HCT116 (cell line): Measurements from ENCODE around the gene MLLT3. TPM values are rescaled to one million over a fixed set of nuclear protein-coding genes. Genes with fewer than 3 reads are reported as not detected.

Experiments
- ATAC-seq: fragments of 200-7000 bp; cut with Tn5 transposase; 2 replicates; pipeline ENCODE4 v1.9.1; 2020; ENCODE audit warnings: mild to moderate bottlenecking, moderate library complexity
- BruUV-seq: library from RNA; stranded (reverse); fragments of 400-500 nt; replicated peaks from 2 replicates; lab custom pipeline; 2021; lab: Mats Ljungman, UMichigan
- CTCF ChIA-PET: fragments of 300-600 bp; sonication (Branson Sonifier 250); formaldehyde crosslinking; loops from one replicate; lab custom pipeline; 2021; ENCODE audit warnings: antibody characterized with exemption; lab: Charles Lee
- POLR2A ChIA-PET: fragments of 300-600, 350-600 bp; sonication (Branson Sonifier 250); formaldehyde crosslinking; loops from one replicate; lab custom pipeline; 2021; ENCODE audit warnings: antibody characterized with exemption; lab: Charles Lee
- RAD21 ChIA-PET, 2 experiments: fragments of 300-600 bp; sonication (Branson Sonifier 250); formaldehyde crosslinking; loops; one replicate each; lab custom pipeline; 2023; ENCODE audit warnings: low total read pairs in 2 of 2; ENCODE audit not compliant: uncharacterized antibody in 2 of 2, unreplicated experiment in 2 of 2, low non-redundant PET in 1 of 2; lab: Charles Lee
- DNase-seq: peaks from one replicate; pipeline ENCODE4 v3.0.0-alpha.2; 2010; ENCODE audit warnings: low read depth, low spot score
- H2AFZ ChIP-seq: fragments of 200-600 bp; shearing (Covaris generic), sonication (generic); 2 replicates; pipeline ENCODE4 v1.6.1; 2017; ENCODE audit warnings: low read depth, mixed run types, mixed read lengths, antibody characterized with exemption, low read length; ENCODE audit not compliant: poor library complexity, severe bottlenecking
- H3K27ac ChIP-seq: 2 replicates; pipeline ENCODE4 v1.5.1; 2012; ENCODE audit warnings: low read depth, low read length
- H3K27me3 ChIP-seq: fragments of 200-600 bp; sonication (generic); 2 replicates; pipeline ENCODE4 v1.6.1; 2016; ENCODE audit warnings: mixed run types, low read length, mixed read lengths; ENCODE audit not compliant: insufficient read depth
- H3K36me3 ChIP-seq, 2 experiments: fragments of 200-500 bp in 1 of 2; fragments of 200-600 bp in 1 of 2; sonication (Bioruptor generic) in 1 of 2; sonication (generic) in 1 of 2; 2 replicates each; pipeline versions ENCODE4 v1.5.1 to v1.6.1; 2014 to 2016; ENCODE audit warnings: low read length in 2 of 2, inconsistent platforms in 1 of 2, mixed read lengths in 1 of 2, mixed run types in 1 of 2; ENCODE audit not compliant: insufficient read depth in 2 of 2, control insufficient read depth in 1 of 2
- H3K4me1 ChIP-seq, 2 experiments: fragments of 200-600 bp in 1 of 2; sonication (generic) in 1 of 2; 2 replicates each; pipeline versions ENCODE4 v1.5.1 to v1.6.1; 2012 to 2017; ENCODE audit warnings: low read length in 2 of 2, inconsistent platforms in 1 of 2, mild to moderate bottlenecking in 1 of 2, mixed read lengths in 1 of 2, mixed run types in 1 of 2, moderate library complexity in 1 of 2; ENCODE audit not compliant: insufficient read depth in 2 of 2, control insufficient read depth in 1 of 2
- H3K4me2 ChIP-seq: fragments of 200-600 bp; sonication (generic); 2 replicates; pipeline ENCODE4 v1.6.1; 2017; ENCODE audit warnings: mixed run types, low read length, mixed read lengths
- H3K4me3 ChIP-seq, 2 experiments: fragments of 200-600 bp in 1 of 2; sonication (generic) in 1 of 2; replicated peaks in 1 of 2; 2 replicates each; pipeline ENCODE4 v1.5.1; 2011 to 2016; ENCODE audit warnings: low read length in 2 of 2, control low read depth in 1 of 2, low read depth in 1 of 2, mild to moderate bottlenecking in 1 of 2, mixed read lengths in 1 of 2, mixed run types in 1 of 2
- H3K79me2 ChIP-seq: fragments of 200-600 bp; sonication (generic); 2 replicates; pipeline ENCODE4 v1.6.1; 2017; ENCODE audit warnings: mild to moderate bottlenecking, mixed run types, low read length, moderate library complexity, mixed read lengths; ENCODE audit not compliant: insufficient read depth
- H3K9ac ChIP-seq: fragments of 200-600 bp; sonication (generic); 2 replicates; pipeline ENCODE4 v1.6.1; 2016; ENCODE audit warnings: low read length, mixed read lengths
- H3K9me2 ChIP-seq: fragments of 200-600 bp; sonication (generic), shearing (Covaris generic); 2 replicates; pipeline ENCODE4 v1.6.1; 2017; ENCODE audit warnings: mixed run types, mild to moderate bottlenecking, moderate library complexity; ENCODE audit not compliant: insufficient read depth
- H3K9me3 ChIP-seq, 2 experiments: fragments of 200-500 bp in 1 of 2; fragments of 200-600 bp in 1 of 2; sonication (Bioruptor generic) in 1 of 2; sonication (generic) in 1 of 2; 2 replicates each; pipeline ENCODE4 v1.6.1; 2014 to 2017; ENCODE audit warnings: low read length in 2 of 2, mixed read lengths in 2 of 2, inconsistent platforms in 1 of 2, low read depth in 1 of 2, mild to moderate bottlenecking in 1 of 2, mixed run types in 1 of 2, moderate library complexity in 1 of 2; ENCODE audit not compliant: control insufficient read depth in 1 of 2, insufficient read depth in 1 of 2
- H4K20me1 ChIP-seq: fragments of 200-600 bp; sonication (generic), shearing (Covaris generic); 2 replicates; pipeline ENCODE4 v1.6.1; 2017; ENCODE audit warnings: mixed run types, mild to moderate bottlenecking, moderate library complexity; ENCODE audit not compliant: insufficient read depth
- CTCF ChIP-seq, 3 experiments: fragments of 200-600 bp in 1 of 3; sonication (generic) in 1 of 3; IDR thresholded peaks in 2 of 3; conservative IDR thresholded peaks in 1 of 3; 2 replicates each; pipeline ENCODE4 v1.5.1; 2012 to 2017; ENCODE audit warnings: low read depth in 2 of 3, low read length in 2 of 3, antibody characterized with exemption in 1 of 3, borderline replicate concordance in 1 of 3, control low read depth in 1 of 3, mild to moderate bottlenecking in 1 of 3, mixed read lengths in 1 of 3, mixed run types in 1 of 3, moderate library complexity in 1 of 3; ENCODE audit not compliant: insufficient read depth in 1 of 3
- EGR1 ChIP-seq: IDR thresholded peaks from 2 replicates; pipeline ENCODE4 v1.6.1; 2012; ENCODE audit warnings: low read depth
- ELF1 ChIP-seq: IDR thresholded peaks from 2 replicates; pipeline ENCODE4 v1.6.1; 2012; ENCODE audit warnings: low read depth, borderline replicate concordance
- FOSL1 ChIP-seq: IDR thresholded peaks from 2 replicates; pipeline ENCODE4 v1.6.1; 2012; ENCODE audit warnings: low read depth
- MAX ChIP-seq: IDR thresholded peaks from 2 replicates; pipeline ENCODE4 v1.6.1; 2012
- intact Hi-C: fragments of 100-400 bp; cut with micrococcal nuclease; formaldehyde crosslinking; loops from 2 replicates; pipeline ENCODE4 v1.10.0; 2022
- total RNA-seq: library from RNA; stranded (reverse); gene quantifications from one replicate; pipeline ENCODE4 v1.2.1, GENCODE V29; 2021; ENCODE audit not compliant: unreplicated experiment

MLLT3 gene
- total RNA-seq, 1 experiment from 2014 or later, result 4.3 TPM

GRCh38 chr9:20500101-20500500 lies 122.2 kb downstream of the MLLT3 start:
- ChIA-PET CTCF (no interaction called here), POLR2A (no interaction called here)
- DNase-seq, result no peak

More at GRCh38 chr9:20500101-20500500, 122.2 kb downstream of the MLLT3 start:
- Histone ChIP-seq H3K4me1 (no peaks in the 10 kb centered on the region), H3K36me3 (no peaks in the 10 kb centered on the region), H4K20me1 (no peaks in the 10 kb centered on the region), H3K4me3 (no peak overlapping the region), H3K9me2 (no peaks in the 10 kb centered on the region), H3K27me3 (peaks cover 16% of the 10 kb centered on the region; the same call in 1 of the 2 replicates), H3K9ac (no peak overlapping the region), H3K79me2 (no peaks in the 10 kb centered on the region), H3K27ac (no peak overlapping the region), H2AFZ (no peak overlapping the region), H3K9me3 (no peaks in the 10 kb centered on the region), H3K4me2 (no peak overlapping the region)
- intact Hi-C loops, result no loop called here
- no peak for ATAC-seq
- RAD21 ChIA-PET, result interaction anchor here in 1 of 2 experiments (0.6 kb wide), 1 partner anchor 179 kb away, joined by 3 read pairs; no protein-coding TSS in a partner anchor
- no TSS peak for BruUV-seq
- TF ChIP-seq FOSL1, result no peak
- no peak for TF ChIP-seq CTCF (IDR thresholded peaks at IDR 0.05 in 2 of 3, conservative IDR thresholded peaks at IDR 0.05 in 1 of 3; ENCODE audit: borderline replicate concordance in 1 of 3, insufficient read depth in 1 of 3, low read depth in 2 of 3, low read length in 2 of 3)
- no peak for TF ChIP-seq EGR1
- no peak for TF ChIP-seq MAX
- TF ChIP-seq ELF1, result no peak
